ENCODE data around the gene ASB1.

The ASB1 gene

DNA sequence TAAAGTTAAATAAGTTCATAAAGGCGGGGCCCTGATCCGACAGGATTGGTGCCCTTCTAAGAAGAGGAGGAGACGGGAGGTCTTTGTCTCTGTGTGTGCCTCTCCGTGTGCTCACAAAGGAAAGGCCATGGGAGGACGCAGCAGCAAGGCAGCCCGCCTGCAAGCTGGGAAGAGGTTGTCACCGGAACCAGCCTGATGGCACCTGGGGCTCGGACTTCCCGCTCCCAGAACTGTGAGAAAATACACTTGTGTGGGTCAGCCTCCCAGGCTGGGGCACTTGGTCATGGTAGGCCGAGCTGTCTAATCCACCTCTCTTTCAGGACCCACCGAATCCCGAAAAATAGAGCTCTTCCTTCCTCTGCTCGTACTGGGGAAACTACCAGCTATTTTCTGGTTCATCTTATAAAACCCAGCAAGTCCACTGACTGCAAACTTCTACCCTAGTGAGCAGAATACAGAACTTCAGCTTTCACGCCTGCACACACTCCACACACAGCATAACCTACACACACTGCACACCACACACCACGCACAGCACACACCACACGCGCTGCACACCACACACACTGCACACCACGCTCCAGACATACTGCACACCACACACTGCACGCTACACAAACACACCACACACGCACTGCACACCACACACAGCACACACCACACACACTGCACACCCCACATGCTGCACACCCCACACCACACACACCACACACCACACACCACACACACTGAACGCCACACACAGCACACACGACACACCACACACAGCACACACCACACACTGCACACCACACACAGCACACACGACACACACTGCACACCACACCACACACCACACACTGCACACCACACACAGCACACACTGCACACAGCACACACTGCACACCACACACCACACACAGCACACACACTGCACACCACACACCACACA, 58.1 kb downstream of the ASB1 start:
- no peak overlapping the region for H3K4me3 ChIP-seq (ENCODE audit: low read length)
- DNase-seq (ENCODE audit: low read depth, low spot score), result no peak

DNA sequence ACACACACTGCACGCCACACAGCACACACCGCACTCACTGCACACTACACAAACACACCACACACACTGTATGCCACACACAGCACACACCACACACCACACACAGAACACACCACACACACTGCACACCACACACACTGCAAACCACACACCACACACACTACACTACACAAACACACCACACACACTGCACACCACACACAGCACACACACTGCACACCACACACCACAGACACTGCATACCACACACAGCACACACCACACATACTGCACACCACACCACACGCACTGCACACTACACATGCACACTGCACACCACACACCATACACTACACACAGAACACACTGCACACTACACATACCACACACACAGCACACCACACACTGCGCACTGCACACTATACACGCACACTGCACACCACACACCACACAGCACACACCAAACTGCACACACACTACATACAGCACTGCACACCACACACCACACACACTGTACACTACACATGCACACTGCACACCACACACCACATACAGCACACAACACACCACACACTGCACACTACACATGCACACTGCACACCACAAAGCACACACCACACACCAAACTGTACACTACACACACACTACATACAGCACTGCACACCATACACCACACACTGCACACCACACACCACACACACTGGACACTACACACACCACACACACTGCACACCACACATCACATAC, 59.6 kb downstream of the ASB1 start:
- DNase-seq (ENCODE audit: low read depth, low spot score), result no peak
- H3K4me3 ChIP-seq (ENCODE audit: low read length), result no peak overlapping the region

- no peak overlapping the region for H3K4me3 ChIP-seq (ENCODE audit: low read length)
- no peak for DNase-seq (ENCODE audit: low read depth, low spot score)
Observed at GRCh38 chr2:238487134-238487533, 60.4 kb downstream of the ASB1 start.

GRCh38 chr2:238487652-238488346, 61.1 kb downstream of the ASB1 start:
- DNase-seq (ENCODE audit: low read depth, low spot score), result no peak
- H3K4me3 ChIP-seq (ENCODE audit: low read length), result no peak overlapping the region

- DNase-seq (ENCODE audit: low read depth, low spot score), result no peak
Observed at GRCh38 chr2:238488347-238488826, 61.7 kb downstream of the ASB1 start.

GRCh38 chr2:238489431-238489830, 62.7 kb downstream of the ASB1 start:
- DNase-seq (ENCODE audit: low read depth, low spot score), result no peak
- no peak overlapping the region for H3K4me3 ChIP-seq (ENCODE audit: low read length)

More at GRCh38 chr2:238488347-238488826, 61.7 kb downstream of the ASB1 start:
- H3K4me3 ChIP-seq (ENCODE audit: low read length), result no peak overlapping the region

GRCh38 chr2:238489896-238490295, 63.2 kb downstream of the ASB1 start:
- H3K4me3 ChIP-seq (ENCODE audit: low read length), result no peak overlapping the region
- DNase-seq (ENCODE audit: low read depth, low spot score), result no peak

DNA sequence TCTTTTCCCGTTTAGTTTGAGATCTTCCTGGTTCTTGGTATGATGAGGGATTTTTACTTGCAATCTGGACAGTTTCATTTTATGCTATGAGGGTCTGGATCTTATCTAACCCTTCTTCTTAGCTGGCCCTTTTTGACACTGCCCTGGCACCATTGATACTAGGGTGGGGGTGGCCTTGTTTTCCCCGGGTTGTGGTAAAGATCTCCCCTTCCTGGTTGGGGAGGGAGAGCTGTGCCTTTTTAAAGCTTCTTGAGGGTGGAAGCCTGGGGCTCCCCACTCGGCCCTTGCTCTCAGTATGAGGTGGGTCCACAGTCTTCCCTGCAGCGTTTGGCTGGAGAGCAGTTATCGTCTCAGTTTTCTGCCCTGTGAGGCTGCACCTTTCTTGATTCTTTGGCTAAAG, 66.1 kb downstream of the ASB1 start:
- no peak for DNase-seq (ENCODE audit: low read depth, low spot score)
- H3K4me3 ChIP-seq (ENCODE audit: low read length), result no peak overlapping the region

DNA sequence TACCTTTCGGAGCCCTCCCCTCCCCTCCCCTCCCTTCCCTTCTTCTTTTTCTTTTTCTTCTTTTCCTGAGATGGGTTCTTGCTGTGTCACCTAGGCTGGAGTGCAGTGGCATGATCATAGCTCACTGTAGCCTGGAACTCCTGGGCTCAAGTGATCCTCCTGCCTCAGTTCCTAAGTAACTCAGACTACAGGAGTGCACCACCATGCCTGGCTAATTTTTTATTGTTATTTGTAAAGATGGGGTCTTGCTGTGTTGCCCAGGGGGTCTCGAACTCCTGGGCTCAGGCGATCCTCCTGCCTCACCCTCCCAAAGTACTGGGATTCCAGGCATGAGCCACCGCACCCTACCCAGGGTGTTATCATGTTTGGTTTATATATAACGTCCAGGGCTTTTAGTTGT, 66.7 kb downstream of the ASB1 start:
- H3K4me3 ChIP-seq (ENCODE audit: low read length), result no peak overlapping the region
- no peak for DNase-seq (ENCODE audit: low read depth, low spot score)

DNA sequence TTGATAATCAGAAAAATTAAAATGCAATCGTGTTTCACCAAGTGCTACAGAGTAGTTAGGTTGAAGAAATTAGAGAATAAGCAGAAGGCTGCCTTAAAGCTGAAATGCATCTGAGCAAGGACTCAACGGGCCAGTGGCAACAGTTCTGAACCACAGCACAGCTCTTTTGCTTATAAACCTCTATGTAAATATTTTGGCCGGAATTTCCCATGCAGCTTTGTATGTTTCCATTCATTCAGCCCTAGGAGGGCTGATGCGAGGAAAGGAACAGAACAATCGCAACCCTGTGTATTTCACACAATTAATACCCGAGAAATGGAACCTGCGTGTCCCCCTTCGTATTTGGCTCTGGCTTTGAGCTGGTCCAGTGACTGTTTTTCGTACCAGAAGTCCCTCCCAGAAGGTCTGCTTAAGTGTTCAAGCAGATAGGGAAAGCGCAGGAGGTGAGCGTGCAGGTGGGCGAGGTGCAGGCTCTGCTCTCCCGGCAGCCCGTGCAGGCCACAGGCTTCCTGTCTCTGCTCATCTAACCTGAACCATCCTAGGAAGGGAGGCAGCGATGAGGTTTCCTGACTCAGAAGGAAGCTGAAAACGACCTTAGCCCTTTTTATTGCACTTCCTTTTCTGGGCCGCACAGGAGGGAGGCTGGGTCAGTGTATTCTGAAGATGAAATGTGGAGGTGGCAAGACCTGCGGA, 67.3 kb downstream of the ASB1 start:
- DNase-seq (ENCODE audit: low read depth, low spot score), result peak; percentile 62
- no peak overlapping the region for H3K4me3 ChIP-seq (ENCODE audit: low read length)

DNA sequence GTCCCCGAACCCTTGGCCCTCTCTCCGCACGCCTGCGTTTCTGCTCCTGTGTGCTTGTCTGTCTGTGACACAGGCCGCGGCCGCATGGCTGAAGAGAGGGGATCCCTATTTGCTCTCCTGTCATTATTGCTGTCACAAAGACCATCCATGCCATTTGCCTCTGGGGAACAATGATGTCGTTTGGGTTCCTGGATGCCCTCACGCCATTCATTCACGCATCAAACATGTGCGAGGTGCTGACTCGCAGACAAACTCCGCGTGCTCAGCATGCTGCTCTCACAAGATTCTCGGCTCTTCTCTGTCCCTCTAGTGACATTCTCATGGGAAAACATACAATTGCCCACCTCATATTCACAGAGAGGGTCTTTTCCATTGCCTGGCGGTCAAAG, 67.8 kb downstream of the ASB1 start:
- H3K4me3 ChIP-seq (ENCODE audit: low read length), result no peak overlapping the region
- no peak for DNase-seq (ENCODE audit: low read depth, low spot score)

GRCh38 chr2:238495422-238495821, 68.7 kb downstream of the ASB1 start:
- H3K4me3 ChIP-seq (ENCODE audit: low read length), result no peak overlapping the region
- DNase-seq (ENCODE audit: low read depth, low spot score), result no peak

GRCh38 chr2:238496756-238497609, 70.3 kb downstream of the ASB1 start:
- no peak overlapping the region for H3K4me3 ChIP-seq (ENCODE audit: low read length)
- DNase-seq (ENCODE audit: low read depth, low spot score), result no peak

DNA sequence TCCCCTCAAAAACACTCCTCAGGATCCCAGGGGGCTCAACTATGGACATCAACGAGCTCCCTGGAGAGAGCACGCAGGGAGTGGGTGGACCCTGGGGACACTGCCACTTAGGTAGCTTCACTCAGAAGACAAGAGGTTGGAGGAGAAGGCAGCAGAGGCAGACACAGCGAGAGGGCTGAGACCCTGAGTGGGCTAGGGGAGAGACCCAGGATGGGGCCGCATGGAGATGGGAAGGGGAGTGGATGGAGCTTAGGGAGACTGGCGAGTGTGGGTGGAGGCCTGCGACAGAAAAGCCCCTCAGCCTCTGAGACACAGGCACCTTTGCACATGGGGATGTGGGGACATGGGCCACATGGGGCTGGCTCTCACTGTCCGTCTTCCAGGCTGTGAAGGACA, 70.9 kb downstream of the ASB1 start:
- no peak overlapping the region for H3K4me3 ChIP-seq (ENCODE audit: low read length)
- no peak for DNase-seq (ENCODE audit: low read depth, low spot score)

DNA sequence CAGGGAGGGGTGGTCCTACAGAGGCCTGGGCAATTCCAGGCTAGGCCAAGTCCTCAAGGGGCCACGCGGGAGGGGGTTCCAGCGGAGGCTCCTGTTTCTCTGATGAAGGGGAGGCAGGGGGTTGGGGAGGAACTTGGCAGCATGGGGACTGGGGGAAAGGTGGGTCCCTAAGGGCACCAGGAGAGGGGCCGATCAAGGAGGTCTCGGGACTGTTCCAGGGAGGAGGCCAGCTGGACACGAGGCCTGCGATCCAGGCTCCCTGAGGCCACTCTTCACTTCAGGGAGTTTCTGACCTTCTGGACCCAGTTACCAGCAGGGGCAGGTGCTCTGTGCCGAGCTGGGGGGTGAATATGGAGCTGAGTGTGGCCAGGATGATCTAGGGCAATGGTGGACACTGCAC, 71.5 kb downstream of the ASB1 start:
- DNase-seq (ENCODE audit: low read depth, low spot score), result no peak

GRCh38 chr2:238498691-238499295, 72.1 kb downstream of the ASB1 start:
- no peak for DNase-seq (ENCODE audit: low read depth, low spot score)
- H3K4me3 ChIP-seq (ENCODE audit: low read length), result no peak overlapping the region

More for the DNA sequence above, 71.5 kb downstream of the ASB1 start:
- no peak overlapping the region for H3K4me3 ChIP-seq (ENCODE audit: low read length)

- DNase-seq (ENCODE audit: low read depth, low spot score), result no peak
- H3K4me3 ChIP-seq (ENCODE audit: low read length), result no peak overlapping the region
Observed at GRCh38 chr2:238499731-238500580, 73.2 kb downstream of the ASB1 start.
